Spleen (tissue), 11 donors: ENCODE data around the gene DIO1. TPM values are rescaled to one million over a fixed set of nuclear protein-coding genes. Genes with fewer than 3 reads are reported as not detected.

Experiments
- DNase-seq: peaks from one replicate; pipeline ENCODE4 v3.0.0-alpha.2; 2020
- H3K27ac ChIP-seq, 8 donors: fragments of 200-600 bp; sonication (generic) in 7 of 8; 1 replicate in 4 of 8; 2 replicates in 4 of 8; pipeline versions ENCODE4 v1.5.0 to v1.8.0; 2016 to 2021; ENCODE audit warnings: inconsistent platforms in 4 of 8, mild to moderate bottlenecking in 4 of 8, moderate library complexity in 1 of 8
- H3K27me3 ChIP-seq, 7 donors: fragments of 200-600 bp; sonication (generic) in 6 of 7; replicated peaks in 1 of 7; 1 replicate in 4 of 7; 2 replicates in 3 of 7; pipeline versions ENCODE4 v1.5.0 to v1.8.0; 2016 to 2021; ENCODE audit warnings: inconsistent platforms in 3 of 7, mild to moderate bottlenecking in 1 of 7
- H3K36me3 ChIP-seq, 6 donors: fragments of 200-600 bp; sonication (generic) in 5 of 6; 1 replicate in 4 of 6; 2 replicates in 2 of 6; pipeline versions ENCODE4 v1.5.0 to v1.8.0; 2016 to 2021; ENCODE audit warnings: inconsistent platforms in 2 of 6
- H3K4me1 ChIP-seq, 6 donors: fragments of 200-600 bp; sonication (generic) in 5 of 6; 1 replicate in 3 of 6; 2 replicates in 3 of 6; pipeline versions ENCODE4 v1.5.0 to v1.8.0; 2016 to 2021; ENCODE audit warnings: inconsistent platforms in 3 of 6
- H3K4me3 ChIP-seq, 8 donors: fragments of 200-600 bp; sonication (generic) in 7 of 8; 1 replicate in 4 of 8; 2 replicates in 4 of 8; pipeline versions ENCODE4 v1.5.0 to v1.8.0; 2016 to 2021; ENCODE audit warnings: inconsistent platforms in 4 of 8, mild to moderate bottlenecking in 4 of 8, moderate library complexity in 2 of 8
- H3K9me3 ChIP-seq, 8 donors: fragments of 200-600 bp; sonication (generic) in 7 of 8; 1 replicate in 4 of 8; 2 replicates in 4 of 8; pipeline versions ENCODE4 v1.5.0 to v1.8.0; 2016 to 2021; ENCODE audit warnings: inconsistent platforms in 4 of 8
- POLR2A ChIP-seq, 3 donors: fragments of 450-650 bp; IDR thresholded peaks; one replicate each; pipeline ENCODE4 v1.5.1; 2017; ENCODE audit warnings: antibody characterized with exemption in 3 of 3, mild to moderate bottlenecking in 1 of 3
- POLR2AphosphoS5 ChIP-seq, 3 donors: sonication (generic); formaldehyde crosslinking; IDR thresholded peaks; one replicate each; pipeline ENCODE4 v1.5.1; 2017; ENCODE audit warnings: antibody characterized with exemption in 3 of 3
- WGBS, 5 donors: extraction: QIAGEN DNeasy Blood & Tissue Kit in 3 of 5; methylation state at CpG; one replicate each; pipeline versions ENCODE4 v1.1.5 to v1.1.7; 2013 to 2018; 5-methylcytosine and 5-hydroxymethylcytosine counted together
- intact Hi-C: fragments of 100-400 bp; cut with DNase I; formaldehyde crosslinking; loops from one replicate; pipeline ENCODE4 v1.15.0; 2023; ENCODE audit warnings: low total_unique reads
- polyA plus RNA-seq, 3 donors: library from polyadenylated mRNA; stranded (reverse); fragments of 200-250 nt; gene quantifications; one replicate each; pipeline ENCODE4 v1.2.1, GENCODE V29; 2013
- total RNA-seq, 7 donors: library from RNA; depleted of rRNA in 3 of 7; stranded (reverse); fragments of >200 nt in 3 of 7; fragmentation: NEBNext Ultra II Directional in 4 of 7; extraction: Animal tissue kit (Norgen Biotek cat#: 25700) in 4 of 7; gene quantifications; one replicate each; pipeline versions ENCODE4 v1.1.0 to v1.2.1, GENCODE V29; 2016 to 2021
- TF ChIP-seq, protein P1 (sequence below), 11 experiments: fragments of 200-600 bp in 7 of 11; fragments of 450-650 bp in 4 of 11; sonication (generic) in 4 of 11; IDR thresholded peaks in 8 of 11; conservative IDR thresholded peaks in 3 of 11; 1 replicate in 7 of 11; 2 replicates in 4 of 11; pipeline versions ENCODE4 v1.4.0 to v1.8.0; 2016 to 2021; ENCODE audit warnings: antibody characterized with exemption in 11 of 11, inconsistent platforms in 4 of 11, mild to moderate bottlenecking in 1 of 11
- donor health status: healthy with polysubstance abuse.
- donor health status: DM: no; HTN: no; CAD: no; lungs with moderate emphysema.
- donor health status: DM: no; HTN: no; CAD: no.
- donor health status: Bipolar disorder and iron deficiency.
- donor health status: healthy.
- donor health status: DM: no; HTN: no; CAD: no.
- donor health status: DM: yes; HTN: yes; CAD: no.

The DIO1 gene
- total and polyA plus RNA-seq, 10 donors, result 0.04 to 1.6 (median 0.19) TPM; not detected in 3

DNA sequence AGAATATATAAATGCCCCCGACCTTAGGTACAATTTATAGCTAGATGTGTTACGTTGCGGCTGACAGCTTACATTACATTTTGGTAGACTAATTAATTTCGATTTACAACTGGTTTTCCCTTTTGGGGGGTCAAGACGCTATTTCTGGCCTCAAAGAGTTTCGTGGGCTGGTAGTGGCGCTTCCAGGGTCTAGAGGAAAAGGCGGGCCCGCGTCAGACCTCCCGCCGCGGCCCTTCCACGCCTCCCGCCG is 51.1 kb downstream of the DIO1 start:
- intact Hi-C loops, result loop anchor here (5.0 kb wide), 1 partner anchor 53 kb away; the partner anchor contains the start of gene DIO1

DNA sequence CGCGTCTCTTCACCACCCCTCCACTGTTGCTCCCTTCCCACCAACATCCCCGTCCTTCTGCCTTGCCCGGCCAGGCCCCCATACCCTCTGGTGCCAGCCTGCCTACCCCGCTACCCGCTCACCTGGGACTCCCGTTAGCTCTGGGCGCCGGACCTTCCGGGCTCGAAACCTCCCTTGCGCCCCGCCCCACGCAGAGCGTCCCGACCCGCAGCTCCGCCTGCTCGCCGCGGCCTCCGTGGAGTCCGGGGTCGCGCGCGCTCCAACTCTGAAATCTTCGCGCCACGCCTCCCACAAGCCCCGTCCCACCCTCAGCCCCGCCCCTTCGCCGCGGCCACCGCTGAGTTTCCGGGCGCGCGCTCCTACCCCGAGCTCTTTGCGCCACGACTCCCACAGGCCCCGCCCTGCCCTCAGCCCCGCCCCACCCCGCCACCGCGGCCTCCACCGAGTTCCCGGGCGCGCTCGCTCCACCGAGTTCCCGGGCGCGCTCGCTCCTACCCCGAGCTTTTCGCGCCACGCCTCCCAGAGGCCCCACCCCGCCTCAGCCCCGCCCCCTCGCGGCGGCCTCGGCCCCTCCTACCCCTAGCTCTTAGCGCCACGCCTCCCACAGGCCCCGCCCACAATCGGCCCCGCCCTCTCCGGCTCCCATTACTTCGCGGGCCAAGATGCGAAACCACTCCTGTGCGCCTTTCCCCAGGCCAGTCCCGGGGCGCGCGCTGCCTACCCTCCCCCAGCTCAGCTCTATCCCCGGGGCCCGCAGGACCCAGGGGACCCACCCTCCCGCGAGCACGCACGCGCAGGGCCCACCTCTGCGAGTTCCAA is 51.7 kb downstream of the DIO1 start, which contains the start of gene IFT25:
TSS of gene IFT25 (minus strand) at position 267 of the 819 bp plus-strand sequence. CDS start 5,617 bp downstream, outside the sequence.
- H3K36me3 ChIP-seq, result no peaks in the 10 kb centered on the region
- no peaks in the 10 kb centered on the region for H3K27me3 ChIP-seq
- DNase-seq, result peak; percentile 100
- 0 to 1% (median 1%) methylated on average over 65 to 90 of the region's 90 CpGs for WGBS, 5 donors
- peak within 1 kb of the TSS; percentile 91 to 96 (median 92) for H3K27ac ChIP-seq
- intact Hi-C loops, result loop anchor here (5.0 kb wide), 1 partner anchor 53 kb away; the partner anchor contains the start of gene DIO1
- H3K9me3 ChIP-seq, result no peaks in the 10 kb centered on the region
- H3K4me1 ChIP-seq, result peaks cover 18 to 61% (median 35%) of the 10 kb centered on the region in 6 donors
- TF ChIP-seq POLR2AphosphoS5 (IDR thresholded peaks at IDR 0.05) (peak; percentile 90 to 95 (median 94)), POLR2A (IDR thresholded peaks at IDR 0.05) (peak in 2 of 3 donors; percentile 30 to 66)
- TF ChIP-seq, protein P1, sequence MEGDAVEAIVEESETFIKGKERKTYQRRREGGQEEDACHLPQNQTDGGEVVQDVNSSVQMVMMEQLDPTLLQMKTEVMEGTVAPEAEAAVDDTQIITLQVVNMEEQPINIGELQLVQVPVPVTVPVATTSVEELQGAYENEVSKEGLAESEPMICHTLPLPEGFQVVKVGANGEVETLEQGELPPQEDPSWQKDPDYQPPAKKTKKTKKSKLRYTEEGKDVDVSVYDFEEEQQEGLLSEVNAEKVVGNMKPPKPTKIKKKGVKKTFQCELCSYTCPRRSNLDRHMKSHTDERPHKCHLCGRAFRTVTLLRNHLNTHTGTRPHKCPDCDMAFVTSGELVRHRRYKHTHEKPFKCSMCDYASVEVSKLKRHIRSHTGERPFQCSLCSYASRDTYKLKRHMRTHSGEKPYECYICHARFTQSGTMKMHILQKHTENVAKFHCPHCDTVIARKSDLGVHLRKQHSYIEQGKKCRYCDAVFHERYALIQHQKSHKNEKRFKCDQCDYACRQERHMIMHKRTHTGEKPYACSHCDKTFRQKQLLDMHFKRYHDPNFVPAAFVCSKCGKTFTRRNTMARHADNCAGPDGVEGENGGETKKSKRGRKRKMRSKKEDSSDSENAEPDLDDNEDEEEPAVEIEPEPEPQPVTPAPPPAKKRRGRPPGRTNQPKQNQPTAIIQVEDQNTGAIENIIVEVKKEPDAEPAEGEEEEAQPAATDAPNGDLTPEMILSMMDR (IDR thresholded peaks at IDR 0.05 in 8 of 11, conservative IDR thresholded peaks at IDR 0.05 in 3 of 11), result peak in 3 of 11 experiments; percentile 8 to 44 (median 35)
- peak within 1 kb of the TSS; percentile 67 to 90 (median 82) for H3K4me3 ChIP-seq

More for the DNA sequence above, 51.1 kb downstream of the DIO1 start:
- Histone ChIP-seq H3K9me3 (no peaks in the 10 kb centered on the region), H3K4me3 (peak overlapping the region; percentile 67 to 90 (median 82)), H3K4me1 (peaks cover 18 to 66% (median 35%) of the 10 kb centered on the region in 6 donors), H3K27ac (peak overlapping the region; percentile 91 to 96 (median 92)), H3K36me3 (no peaks in the 10 kb centered on the region), H3K27me3 (no peaks in the 10 kb centered on the region)
- 0 to 2% (median 1%) methylated on average over 16 of the region's 16 CpGs for WGBS, 5 donors
- DNase-seq, result no peak
- TF ChIP-seq POLR2A (IDR thresholded peaks at IDR 0.05) (no peak), POLR2AphosphoS5 (IDR thresholded peaks at IDR 0.05) (no peak)
- TF ChIP-seq, protein P1 (IDR thresholded peaks at IDR 0.05 in 8 of 11, conservative IDR thresholded peaks at IDR 0.05 in 3 of 11), result no peak

DNA sequence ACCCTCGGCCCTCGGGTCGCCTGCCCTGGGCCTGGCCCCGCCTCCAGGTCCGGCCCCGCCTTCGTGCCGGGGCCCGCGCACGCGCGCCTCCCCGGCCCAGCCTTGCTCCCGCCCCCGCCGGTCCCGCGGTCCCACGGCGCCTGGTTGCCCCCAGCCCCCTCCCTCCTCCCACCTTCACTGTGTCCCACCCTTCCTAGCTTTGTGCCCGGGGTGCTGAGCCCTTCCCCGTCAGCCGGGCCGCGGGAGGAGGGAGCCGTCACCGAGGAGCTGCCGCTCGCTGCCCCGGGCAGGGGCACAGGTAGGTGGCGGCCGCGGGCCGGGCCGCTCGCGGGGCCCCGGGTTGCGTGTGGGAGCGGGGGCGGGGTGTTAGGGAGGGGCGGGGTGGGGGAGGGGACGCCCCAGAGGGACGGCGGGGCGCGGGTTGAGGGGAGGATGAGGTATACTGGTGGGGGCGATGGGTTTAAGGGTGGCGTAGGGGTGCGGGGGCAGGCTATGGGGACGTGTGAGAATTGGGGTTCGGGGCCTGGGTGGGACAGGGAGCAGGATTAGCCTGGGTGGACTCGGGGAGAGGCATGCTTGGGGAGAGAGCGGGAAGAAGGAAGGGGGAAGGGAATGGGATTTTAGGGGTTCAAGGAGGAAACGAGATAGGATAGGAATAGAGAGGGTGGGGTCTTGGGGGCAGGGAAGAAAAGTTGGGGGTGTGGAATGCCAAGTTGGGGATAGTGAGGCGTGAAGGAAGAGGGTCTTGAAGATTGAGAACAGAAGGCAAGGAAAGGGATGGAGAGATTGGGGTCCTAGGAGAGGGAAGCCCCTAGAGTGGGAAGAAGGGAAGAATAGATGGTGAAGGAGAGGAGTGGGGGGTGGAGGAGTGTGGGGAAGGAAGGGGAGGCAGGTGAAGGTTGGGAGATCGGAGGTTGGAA is 52.5 kb downstream of the DIO1 start, which contains the start of gene LRRC42:
TSS of gene LRRC42 (plus strand) at position 99 of the 920 bp plus-strand sequence. CDS start 5,650 bp downstream, outside the sequence.
- H3K36me3 ChIP-seq, result peaks cover 0 to 4% (median under 1%) of the 10 kb centered on the region in 6 donors
- no peaks in the 10 kb centered on the region for H3K27me3 ChIP-seq
- H3K4me3 ChIP-seq, result peak within 1 kb of the TSS; percentile 67 to 90 (median 82)
- 2 to 5% (median 3%) methylated on average over 28 to 58 of the region's 58 CpGs for WGBS, 5 donors
- intact Hi-C loops, result loop anchor here (5.0 kb wide), 1 partner anchor 54 kb away; the partner anchor contains the start of gene DIO1
- TF ChIP-seq, protein P1 (IDR thresholded peaks at IDR 0.05 in 8 of 11, conservative IDR thresholded peaks at IDR 0.05 in 3 of 11), result peak in 2 of 11 experiments; percentile 1 to 31
- TF ChIP-seq POLR2A (IDR thresholded peaks at IDR 0.05) (no peak), POLR2AphosphoS5 (IDR thresholded peaks at IDR 0.05) (peak in 1 of 3 donors; percentile 8)
- no peaks in the 10 kb centered on the region for H3K9me3 ChIP-seq
- DNase-seq, result no peak
- H3K4me1 ChIP-seq, result peaks cover 18 to 58% (median 35%) of the 10 kb centered on the region in 6 donors
- peak within 1 kb of the TSS; percentile 91 to 96 (median 92) for H3K27ac ChIP-seq
